Gastroesophageal sphincter (tissue), 2 donors: ENCODE data around the gene MYOM3.
"Not testable (repeated sequence)": the region's sequence is repeated elsewhere in the genome, so short reads cannot be mapped to it uniquely, and the experiment has no call there.

Experiments used
- EP300 ChIP-seq: sonication (generic); formaldehyde crosslinking; IDR thresholded peaks from one replicate; pipeline ENCODE4 v1.6.1; 2017; ENCODE audit warnings: antibody characterized with exemption, mild to moderate bottlenecking
- POLR2A ChIP-seq, 2 donors: fragments of 450-650 bp; IDR thresholded peaks; one replicate each; pipeline ENCODE4 v1.6.1; 2017; ENCODE audit warnings: antibody characterized with exemption in 2 of 2, mild to moderate bottlenecking in 2 of 2, moderate library complexity in 1 of 2

DNA sequence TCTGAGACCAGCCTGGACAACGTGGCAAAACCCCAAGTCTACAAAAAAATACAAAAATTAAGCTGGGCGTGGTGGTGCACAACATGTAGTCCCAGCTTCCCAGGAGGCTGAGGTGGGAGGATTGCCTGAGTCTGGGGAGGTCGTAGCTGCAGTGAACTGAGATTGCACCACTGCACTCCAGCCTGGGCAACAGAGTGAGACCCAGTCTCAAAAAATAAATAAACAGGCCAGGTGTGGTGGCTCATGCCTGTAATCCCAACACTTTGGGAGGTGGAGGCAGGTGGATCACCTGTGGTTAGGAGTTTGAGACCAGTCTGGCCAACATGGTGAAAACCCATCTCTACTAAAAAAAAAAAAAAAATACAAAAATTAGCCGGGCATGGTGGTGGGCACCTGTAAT, 63.0 kb downstream of the MYOM3 start:
- TF ChIP-seq POLR2A (IDR thresholded peaks at IDR 0.05); EP300: not testable (repeated sequence)
